GM19240 (cell line): Measurements from ENCODE around the gene CD109.
"Not testable (repeated sequence)": the region's sequence is repeated elsewhere in the genome, so short reads cannot be mapped to it uniquely, and the experiment has no call there.

Experiments
- DNase-seq: peaks from one replicate; pipeline ENCODE4 v3.0.0; 2011; ENCODE audit warnings: low spot score; ENCODE audit not compliant: insufficient read length

CD109 gene

GRCh38 chr6:73683574-73683973 is 12.4 kb upstream of the CD109 start:
- not testable (repeated sequence) for DNase-seq

- DNase-seq: no peak
Measured at GRCh38 chr6:73688351-73688750, 7.7 kb upstream of the CD109 start.

GRCh38 chr6:73690056-73690455 is 5.9 kb upstream of the CD109 start:
- DNase-seq: no peak

GRCh38 chr6:73691512-73691911 is 4.5 kb upstream of the CD109 start:
- no peak for DNase-seq

GRCh38 chr6:73694711-73695411 is 1.1 kb upstream of the CD109 start:
- DNase-seq: no peak

GRCh38 chr6:73696966-73697655 is 1.1 kb downstream of the CD109 start:
- DNase-seq: no peak

- no peak for DNase-seq
Measured at GRCh38 chr6:73699676-73700459, 3.9 kb downstream of the CD109 start.

- no peak for DNase-seq
Measured at GRCh38 chr6:73702444-73702843, 6.4 kb downstream of the CD109 start.

GRCh38 chr6:73703466-73703865 is 7.5 kb downstream of the CD109 start:
- DNase-seq: no peak

- DNase-seq: no peak
Measured at GRCh38 chr6:73704260-73704659, 8.3 kb downstream of the CD109 start.

GRCh38 chr6:73704798-73705197 is 8.8 kb downstream of the CD109 start:
- no peak for DNase-seq

- DNase-seq: no peak
Measured at GRCh38 chr6:73706971-73707370, 11.0 kb downstream of the CD109 start.

GRCh38 chr6:73710470-73710869 is 14.5 kb downstream of the CD109 start:
- DNase-seq: no peak

- no peak for DNase-seq
Measured at GRCh38 chr6:73710948-73711347, 14.9 kb downstream of the CD109 start.

GRCh38 chr6:73712535-73713173 is 16.7 kb downstream of the CD109 start:
- no peak for DNase-seq

- DNase-seq: no peak
Measured at GRCh38 chr6:73713426-73714147, 17.6 kb downstream of the CD109 start.

- not testable (repeated sequence) for DNase-seq
Measured at GRCh38 chr6:73715111-73715508, 19.1 kb downstream of the CD109 start.

- DNase-seq: no peak
Measured at GRCh38 chr6:73719046-73719445, 23.0 kb downstream of the CD109 start.

GRCh38 chr6:73722318-73723060 is 26.5 kb downstream of the CD109 start:
- DNase-seq: no peak

GRCh38 chr6:73723480-73723879 is 27.5 kb downstream of the CD109 start:
- DNase-seq: not testable (repeated sequence)
